MCF 10A (cell line): ENCODE data around the gene FAM204A. TPM values are rescaled to one million over a fixed set of nuclear protein-coding genes. Genes with fewer than 3 reads are reported as not detected.

Experiments
- BruUV-seq: library from RNA; stranded (reverse); fragments of 400-500 nt; replicated peaks from 2 replicates; lab custom pipeline; 2021; lab: Mats Ljungman, UMichigan
- CTCF ChIA-PET: fragments of 300-600 bp; sonication (Branson Sonifier 250); formaldehyde crosslinking; extraction: SDS; loops from one replicate; lab custom pipeline; 2021; ENCODE audit warnings: antibody characterized with exemption, inconsistent platforms; lab: Yijun Ruan, JAX
- POLR2A ChIA-PET: fragments of 300-600, 350-650 bp; sonication (Branson Sonifier 250); formaldehyde crosslinking; extraction: SDS; loops from one replicate; lab custom pipeline; 2020; ENCODE audit warnings: antibody characterized with exemption, inconsistent platforms; lab: Yijun Ruan, JAX
- DNase-seq: peaks from one replicate; pipeline ENCODE4 v3.0.0-alpha.2; 2018; ENCODE audit not compliant: unreplicated experiment
- H3K27ac Mint-ChIP-seq: one replicate; pipeline ENCODE4 v1.8.0; 2022; ENCODE audit warnings: mild to moderate bottlenecking, low read depth, mixed read lengths; ENCODE audit not compliant: unreplicated experiment
- H3K27me3 Mint-ChIP-seq: one replicate; pipeline ENCODE4 v1.8.0; 2022; ENCODE audit warnings: mixed read lengths; ENCODE audit not compliant: insufficient read depth, unreplicated experiment
- H3K36me3 Mint-ChIP-seq: one replicate; pipeline ENCODE4 v1.8.0; 2022; ENCODE audit warnings: mild to moderate bottlenecking, moderate library complexity, mixed read lengths; ENCODE audit not compliant: insufficient read depth, unreplicated experiment
- H3K4me1 Mint-ChIP-seq: one replicate; pipeline ENCODE4 v1.8.0; 2022; ENCODE audit warnings: mixed read lengths; ENCODE audit not compliant: insufficient read depth, unreplicated experiment
- H3K4me3 Mint-ChIP-seq: one replicate; pipeline ENCODE4 v1.8.0; 2022; ENCODE audit warnings: mild to moderate bottlenecking, moderate library complexity, mixed read lengths; ENCODE audit not compliant: unreplicated experiment
- H3K9me3 Mint-ChIP-seq: one replicate; pipeline ENCODE4 v1.8.0; 2022; ENCODE audit warnings: mixed read lengths; ENCODE audit not compliant: unreplicated experiment
- intact Hi-C: fragments of 100-400 bp; cut with micrococcal nuclease; formaldehyde crosslinking; loops from 2 replicates; pipeline ENCODE4 v1.14.1; 2022
- total RNA-seq: library from RNA; stranded (reverse); gene quantifications from 2 replicates; pipeline ENCODE4 v1.2.3, GENCODE V29; 2022
- TF ChIP-seq, protein P1 (sequence below): fragments of 200-600 bp; IDR thresholded peaks from one replicate; pipeline ENCODE4 v1.8.0; 2022; ENCODE audit warnings: antibody characterized with exemption, mild to moderate bottlenecking; ENCODE audit not compliant: unreplicated experiment

The FAM204A gene
- total RNA-seq, 1 experiment from 2014 or later = 103 TPM

DNA sequence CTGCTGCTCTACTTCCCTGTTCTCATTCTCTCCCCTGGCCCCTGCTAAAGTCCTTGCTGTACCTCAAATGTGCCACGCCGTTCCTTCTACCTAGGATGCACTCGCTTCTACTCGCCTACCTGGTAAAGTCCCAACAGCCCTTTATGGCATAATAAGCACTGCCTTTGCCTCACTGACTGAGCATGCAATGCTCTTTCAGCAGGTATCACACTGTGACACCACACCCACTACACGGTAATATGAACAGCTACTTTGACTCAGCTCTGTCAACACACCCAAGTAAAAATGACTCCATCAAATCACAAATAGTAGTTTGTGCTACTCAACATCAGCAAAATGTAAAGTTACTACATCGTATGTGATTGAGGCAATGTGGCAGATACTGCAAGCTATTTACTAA, 37.6 kb downstream of the FAM204A start:
- TF ChIP-seq, protein P1, sequence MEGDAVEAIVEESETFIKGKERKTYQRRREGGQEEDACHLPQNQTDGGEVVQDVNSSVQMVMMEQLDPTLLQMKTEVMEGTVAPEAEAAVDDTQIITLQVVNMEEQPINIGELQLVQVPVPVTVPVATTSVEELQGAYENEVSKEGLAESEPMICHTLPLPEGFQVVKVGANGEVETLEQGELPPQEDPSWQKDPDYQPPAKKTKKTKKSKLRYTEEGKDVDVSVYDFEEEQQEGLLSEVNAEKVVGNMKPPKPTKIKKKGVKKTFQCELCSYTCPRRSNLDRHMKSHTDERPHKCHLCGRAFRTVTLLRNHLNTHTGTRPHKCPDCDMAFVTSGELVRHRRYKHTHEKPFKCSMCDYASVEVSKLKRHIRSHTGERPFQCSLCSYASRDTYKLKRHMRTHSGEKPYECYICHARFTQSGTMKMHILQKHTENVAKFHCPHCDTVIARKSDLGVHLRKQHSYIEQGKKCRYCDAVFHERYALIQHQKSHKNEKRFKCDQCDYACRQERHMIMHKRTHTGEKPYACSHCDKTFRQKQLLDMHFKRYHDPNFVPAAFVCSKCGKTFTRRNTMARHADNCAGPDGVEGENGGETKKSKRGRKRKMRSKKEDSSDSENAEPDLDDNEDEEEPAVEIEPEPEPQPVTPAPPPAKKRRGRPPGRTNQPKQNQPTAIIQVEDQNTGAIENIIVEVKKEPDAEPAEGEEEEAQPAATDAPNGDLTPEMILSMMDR = no peak
- intact Hi-C loops = loop anchor here (10.0 kb wide), 1 partner anchor 240 kb away; no protein-coding TSS in a partner anchor
- H3K4me1 Mint-ChIP-seq = no peaks in the 10 kb centered on the region
- H3K27ac Mint-ChIP-seq = no peak overlapping the region
- no peak for DNase-seq
- H3K27me3 Mint-ChIP-seq = no peaks in the 10 kb centered on the region
- ChIA-PET CTCF (interaction anchor here (0.6 to 1.6 kb wide), 3 partner anchors 17 to 1088 kb away, joined by 3 to 5 read pairs (median 4); no protein-coding TSS in a partner anchor), POLR2A (interaction anchor here (0.8 kb wide), 1 partner anchor 15 kb away, joined by 3 read pairs; no protein-coding TSS in a partner anchor)
- H3K9me3 Mint-ChIP-seq = no peaks in the 10 kb centered on the region
- peaks cover 41% of the 10 kb centered on the region for H3K36me3 Mint-ChIP-seq
- no TSS peak for BruUV-seq
- H3K4me3 Mint-ChIP-seq = no peak overlapping the region

DNA sequence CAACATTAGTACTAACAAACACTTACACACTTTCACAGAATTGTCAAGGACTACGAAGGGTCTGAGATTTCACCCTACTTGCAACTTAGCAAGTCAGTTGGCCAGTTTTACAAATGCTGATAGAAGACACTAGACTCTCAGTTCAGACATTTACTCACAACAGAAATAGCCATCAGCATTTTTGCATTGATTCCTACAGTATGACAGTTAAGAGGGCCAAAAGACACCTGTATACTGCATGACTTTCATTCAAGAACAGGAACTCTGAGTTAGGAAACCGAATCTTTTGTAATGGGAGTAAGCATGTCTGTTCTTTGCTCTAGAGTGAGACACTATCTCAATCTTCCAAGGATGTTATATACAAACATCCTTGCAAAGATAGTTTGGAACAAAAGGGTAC, 40.9 kb downstream of the FAM204A start:
- Mint-ChIP-seq H3K4me3 (no peak overlapping the region), H3K9me3 (no peaks in the 10 kb centered on the region), H3K4me1 (no peaks in the 10 kb centered on the region), H3K27me3 (no peaks in the 10 kb centered on the region), H3K36me3 (peaks cover 22% of the 10 kb centered on the region), H3K27ac (no peak overlapping the region)
- TF ChIP-seq, protein P1 = no peak
- ChIA-PET POLR2A (interaction anchor here (1.2 kb wide), 1 partner anchor 11 kb away, joined by 3 read pairs; no protein-coding TSS in a partner anchor), CTCF (interaction anchor here (0.7 kb wide), 1 partner anchor 870 kb away, joined by 3 read pairs; no protein-coding TSS in a partner anchor)
- intact Hi-C loops = loop anchor here (10.0 kb wide), 1 partner anchor 244 kb away; no protein-coding TSS in a partner anchor
- no TSS peak for BruUV-seq
- no peak for DNase-seq

DNA sequence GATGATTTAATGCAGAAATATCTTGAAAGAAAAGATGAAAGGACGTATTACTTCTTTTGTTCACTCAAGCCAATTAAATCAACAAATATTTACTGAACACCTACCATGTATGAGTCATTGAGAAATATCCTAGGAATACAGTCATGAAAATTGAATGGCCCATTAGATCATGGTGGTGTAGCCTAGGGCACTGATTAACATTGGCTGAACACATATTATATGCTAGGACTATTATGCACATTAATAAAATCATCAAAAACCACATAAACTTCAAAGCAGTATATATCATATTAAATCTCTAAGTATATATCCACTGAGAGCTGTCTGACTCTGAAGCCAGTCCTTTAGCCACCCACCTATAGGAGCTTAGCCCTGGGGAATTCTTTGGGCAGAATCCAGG, 41.8 kb downstream of the FAM204A start:
- no peak for DNase-seq
- no TSS peak for BruUV-seq

DNA sequence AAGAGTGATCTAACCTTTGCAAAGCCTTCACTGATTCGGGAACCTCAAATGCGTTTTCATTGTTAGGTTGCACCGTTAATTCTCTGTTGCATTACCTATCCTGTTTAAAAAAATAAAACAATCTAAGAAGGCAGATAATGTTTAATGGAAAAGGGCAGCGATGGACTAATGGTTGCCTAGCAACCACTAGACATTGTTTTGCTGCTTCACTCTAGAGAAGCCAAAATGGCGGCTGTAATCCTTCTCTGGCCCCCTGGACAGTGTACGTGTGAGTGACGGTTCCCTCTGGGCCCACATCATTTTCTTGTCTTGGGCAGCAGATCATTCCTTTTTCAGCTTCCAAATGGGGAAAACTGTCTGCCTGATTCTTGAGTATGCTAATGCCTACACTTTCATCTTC, 43.3 kb downstream of the FAM204A start:
- Mint-ChIP-seq H3K4me1 (no peaks in the 10 kb centered on the region), H3K4me3 (no peak overlapping the region), H3K27ac (no peak overlapping the region), H3K36me3 (peaks cover 9% of the 10 kb centered on the region), H3K27me3 (no peaks in the 10 kb centered on the region), H3K9me3 (no peaks in the 10 kb centered on the region)
- no TSS peak for BruUV-seq
- POLR2A ChIA-PET = interaction anchor here (1.3 kb wide), 1 partner anchor 9 kb away, joined by 5 read pairs; no protein-coding TSS in a partner anchor
- TF ChIP-seq, protein P1 = no peak
- CTCF ChIA-PET = interaction anchor here (0.6 kb wide), 1 partner anchor 1082 kb away, joined by 3 read pairs; no protein-coding TSS in a partner anchor
- DNase-seq = no peak
- intact Hi-C loops = no loop called here

More for the DNA sequence above, 41.8 kb downstream of the FAM204A start:
- H3K27ac Mint-ChIP-seq = no peak overlapping the region
- ChIA-PET CTCF (interaction anchor here (0.5 to 0.7 kb wide), 2 partner anchors 293 to 869 kb away, joined by 3 to 4 read pairs; no protein-coding TSS in a partner anchor), POLR2A (interaction anchor here (1.2 kb wide), 1 partner anchor 11 kb away, joined by 3 read pairs; no protein-coding TSS in a partner anchor)
- peaks cover 13% of the 10 kb centered on the region for H3K36me3 Mint-ChIP-seq
- H3K4me3 Mint-ChIP-seq = no peak overlapping the region
- H3K27me3 Mint-ChIP-seq = no peaks in the 10 kb centered on the region
- intact Hi-C loops = loop anchor here (10.0 kb wide), 1 partner anchor 244 kb away; no protein-coding TSS in a partner anchor
- H3K4me1 Mint-ChIP-seq = no peaks in the 10 kb centered on the region
- no peaks in the 10 kb centered on the region for H3K9me3 Mint-ChIP-seq
- TF ChIP-seq, protein P1 = no peak
